Measurements from ENCODE around the gene MRGPRD.

MRGPRD gene

GRCh38 chr11:68936676-68937620, 43.8 kb downstream of the MRGPRD start:
- Histone ChIP-seq H3K9ac (ENCODE audit: low read length) (no peak overlapping the region), H3K27me3 (ENCODE audit: control insufficient read depth, insufficient read depth, low read length) (no peaks in the 10 kb centered on the region), H3K4me3 (ENCODE audit: low read length) (no peak overlapping the region), H3K36me3 (ENCODE audit: control insufficient read depth, low read depth, low read length) (peaks cover 28% of the 10 kb centered on the region), H3K9me3 (ENCODE audit: control insufficient read depth, low read depth, low read length) (no peaks in the 10 kb centered on the region), H3K4me1 (ENCODE audit: control insufficient read depth, low read depth, low read length) (no peaks in the 10 kb centered on the region), H3K27ac (ENCODE audit: low read length) (no peak overlapping the region)

GRCh38 chr11:68936358-68936636, 44.5 kb downstream of the MRGPRD start:
- H3K27ac ChIP-seq (ENCODE audit: low read length): no peak overlapping the region
- H3K27me3 ChIP-seq (ENCODE audit: control insufficient read depth, insufficient read depth, low read length): no peaks in the 10 kb centered on the region
- no peak overlapping the region for H3K9ac ChIP-seq (ENCODE audit: low read length)
- no peaks in the 10 kb centered on the region for H3K9me3 ChIP-seq (ENCODE audit: control insufficient read depth, low read depth, low read length)
- H3K4me1 ChIP-seq (ENCODE audit: control insufficient read depth, low read depth, low read length): no peaks in the 10 kb centered on the region
- H3K4me3 ChIP-seq (ENCODE audit: low read length): no peak overlapping the region
- H3K36me3 ChIP-seq (ENCODE audit: control insufficient read depth, low read depth, low read length): peaks cover 31% of the 10 kb centered on the region

GRCh38 chr11:68935516-68936357, 45.0 kb downstream of the MRGPRD start:
- no peak overlapping the region for H3K9ac ChIP-seq (ENCODE audit: low read length)
- H3K4me3 ChIP-seq (ENCODE audit: low read length): no peak overlapping the region
- no peak overlapping the region for H3K27ac ChIP-seq (ENCODE audit: low read length)
- H3K9me3 ChIP-seq (ENCODE audit: control insufficient read depth, low read depth, low read length): no peaks in the 10 kb centered on the region
- H3K4me1 ChIP-seq (ENCODE audit: control insufficient read depth, low read depth, low read length): no peaks in the 10 kb centered on the region
- H3K27me3 ChIP-seq (ENCODE audit: control insufficient read depth, insufficient read depth, low read length): no peaks in the 10 kb centered on the region
- H3K36me3 ChIP-seq (ENCODE audit: control insufficient read depth, low read depth, low read length): peaks cover 31% of the 10 kb centered on the region

GRCh38 chr11:68935066-68935465, 45.7 kb downstream of the MRGPRD start:
- peaks cover 34% of the 10 kb centered on the region for H3K36me3 ChIP-seq (ENCODE audit: control insufficient read depth, low read depth, low read length)

GRCh38 chr11:68934666-68935065, 46.1 kb downstream of the MRGPRD start:
- no peaks in the 10 kb centered on the region for H3K4me1 ChIP-seq (ENCODE audit: control insufficient read depth, low read depth, low read length)
- H3K4me3 ChIP-seq (ENCODE audit: low read length): no peak overlapping the region
- no peak overlapping the region for H3K9ac ChIP-seq (ENCODE audit: low read length)
- no peak overlapping the region for H3K27ac ChIP-seq (ENCODE audit: low read length)
- H3K27me3 ChIP-seq (ENCODE audit: control insufficient read depth, insufficient read depth, low read length): no peaks in the 10 kb centered on the region
- no peaks in the 10 kb centered on the region for H3K9me3 ChIP-seq (ENCODE audit: control insufficient read depth, low read depth, low read length)
- H3K36me3 ChIP-seq (ENCODE audit: control insufficient read depth, low read depth, low read length): peaks cover 37% of the 10 kb centered on the region

More at GRCh38 chr11:68935066-68935465, 45.7 kb downstream of the MRGPRD start:
- Histone ChIP-seq H3K9ac (ENCODE audit: low read length) (no peak overlapping the region), H3K4me3 (ENCODE audit: low read length) (no peak overlapping the region), H3K9me3 (ENCODE audit: control insufficient read depth, low read depth, low read length) (no peaks in the 10 kb centered on the region), H3K27ac (ENCODE audit: low read length) (no peak overlapping the region), H3K4me1 (ENCODE audit: control insufficient read depth, low read depth, low read length) (no peaks in the 10 kb centered on the region), H3K27me3 (ENCODE audit: control insufficient read depth, insufficient read depth, low read length) (no peaks in the 10 kb centered on the region)

- Histone ChIP-seq H3K27me3 (ENCODE audit: control insufficient read depth, insufficient read depth, low read length) (no peaks in the 10 kb centered on the region), H3K9ac (ENCODE audit: low read length) (no peak overlapping the region), H3K4me1 (ENCODE audit: control insufficient read depth, low read depth, low read length) (no peaks in the 10 kb centered on the region), H3K27ac (ENCODE audit: low read length) (no peak overlapping the region), H3K36me3 (ENCODE audit: control insufficient read depth, low read depth, low read length) (peaks cover 41% of the 10 kb centered on the region), H3K9me3 (ENCODE audit: control insufficient read depth, low read depth, low read length) (no peaks in the 10 kb centered on the region), H3K4me3 (ENCODE audit: low read length) (no peak overlapping the region)
Observed at GRCh38 chr11:68934321-68934645, 46.5 kb downstream of the MRGPRD start.

GRCh38 chr11:68933605-68934320, 47.0 kb downstream of the MRGPRD start:
- H3K4me1 ChIP-seq (ENCODE audit: control insufficient read depth, low read depth, low read length): no peaks in the 10 kb centered on the region
- H3K36me3 ChIP-seq (ENCODE audit: control insufficient read depth, low read depth, low read length): peaks cover 45% of the 10 kb centered on the region
- no peaks in the 10 kb centered on the region for H3K9me3 ChIP-seq (ENCODE audit: control insufficient read depth, low read depth, low read length)
- H3K9ac ChIP-seq (ENCODE audit: low read length): no peak overlapping the region
- H3K4me3 ChIP-seq (ENCODE audit: low read length): no peak overlapping the region
- H3K27me3 ChIP-seq (ENCODE audit: control insufficient read depth, insufficient read depth, low read length): no peaks in the 10 kb centered on the region
- no peak overlapping the region for H3K27ac ChIP-seq (ENCODE audit: low read length)

GRCh38 chr11:68932933-68933577, 47.7 kb downstream of the MRGPRD start:
- no peak overlapping the region for H3K4me3 ChIP-seq (ENCODE audit: low read length)
- no peak overlapping the region for H3K27ac ChIP-seq (ENCODE audit: low read length)
- no peak overlapping the region for H3K9ac ChIP-seq (ENCODE audit: low read length)
- H3K4me1 ChIP-seq (ENCODE audit: control insufficient read depth, low read depth, low read length): no peaks in the 10 kb centered on the region
- H3K27me3 ChIP-seq (ENCODE audit: control insufficient read depth, insufficient read depth, low read length): no peaks in the 10 kb centered on the region
- no peaks in the 10 kb centered on the region for H3K9me3 ChIP-seq (ENCODE audit: control insufficient read depth, low read depth, low read length)
- peaks cover 38% of the 10 kb centered on the region for H3K36me3 ChIP-seq (ENCODE audit: control insufficient read depth, low read depth, low read length)

- no peak overlapping the region for H3K4me3 ChIP-seq (ENCODE audit: low read length)
- no peak overlapping the region for H3K9ac ChIP-seq (ENCODE audit: low read length)
- peaks cover 36% of the 10 kb centered on the region for H3K36me3 ChIP-seq (ENCODE audit: control insufficient read depth, low read depth, low read length)
- H3K9me3 ChIP-seq (ENCODE audit: control insufficient read depth, low read depth, low read length): no peaks in the 10 kb centered on the region
- H3K27ac ChIP-seq (ENCODE audit: low read length): no peak overlapping the region
- H3K4me1 ChIP-seq (ENCODE audit: control insufficient read depth, low read depth, low read length): no peaks in the 10 kb centered on the region
- no peaks in the 10 kb centered on the region for H3K27me3 ChIP-seq (ENCODE audit: control insufficient read depth, insufficient read depth, low read length)
Observed at GRCh38 chr11:68932358-68932757, 48.4 kb downstream of the MRGPRD start.

GRCh38 chr11:68931911-68932310, 48.9 kb downstream of the MRGPRD start:
- Histone ChIP-seq H3K4me1 (ENCODE audit: control insufficient read depth, low read depth, low read length) (no peaks in the 10 kb centered on the region), H3K9ac (ENCODE audit: low read length) (no peak overlapping the region), H3K4me3 (ENCODE audit: low read length) (no peak overlapping the region), H3K27ac (ENCODE audit: low read length) (no peak overlapping the region), H3K36me3 (ENCODE audit: control insufficient read depth, low read depth, low read length) (peaks cover 32% of the 10 kb centered on the region), H3K27me3 (ENCODE audit: control insufficient read depth, insufficient read depth, low read length) (no peaks in the 10 kb centered on the region), H3K9me3 (ENCODE audit: control insufficient read depth, low read depth, low read length) (no peaks in the 10 kb centered on the region)
